ENCODE data around the gene RPA1.
"Not testable (repeated sequence)": the region's sequence is repeated elsewhere in the genome, so short reads cannot be mapped to it uniquely, and the experiment has no call there.

Gene RPA1

DNA sequence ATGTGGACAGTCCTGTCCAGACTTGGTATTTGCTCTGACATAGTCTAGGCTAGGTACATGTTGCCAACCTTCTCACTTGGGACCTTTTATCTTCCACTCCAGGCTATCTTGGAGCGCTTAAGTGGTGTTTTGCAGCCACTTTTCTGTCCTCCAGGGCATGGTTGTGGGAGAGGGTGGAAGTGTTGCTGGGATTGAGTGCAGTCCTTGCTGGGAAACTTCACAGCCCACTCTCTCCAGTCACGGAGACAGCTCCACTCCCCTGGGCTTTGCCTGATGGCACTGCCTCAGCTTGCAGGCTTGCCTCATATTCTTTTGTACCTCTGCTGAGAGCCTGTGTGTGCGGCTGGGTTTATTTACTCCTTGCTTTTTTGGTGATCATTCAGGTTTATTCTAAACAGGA lies 17.4 kb downstream of the RPA1 start:
- H3K9ac ChIP-seq (ENCODE audit: low read depth, low read length), result no peak overlapping the region
- H3K36me3 ChIP-seq (ENCODE audit: insufficient read depth, low read length), result peaks cover 9% of the 10 kb centered on the region
- no peaks in the 10 kb centered on the region for H3K4me1 ChIP-seq (ENCODE audit: insufficient read depth, low read length)
- H3K9me3 ChIP-seq (ENCODE audit: control insufficient read depth, insufficient read depth, low read length), result no peaks in the 10 kb centered on the region

GRCh38 chr17:1852327-1852726 lies 22.5 kb downstream of the RPA1 start:
- H3K9me3 ChIP-seq (ENCODE audit: control insufficient read depth, insufficient read depth, low read length), result no peaks in the 10 kb centered on the region
- no peaks in the 10 kb centered on the region for H3K4me1 ChIP-seq (ENCODE audit: insufficient read depth, low read length)
- H3K9ac ChIP-seq (ENCODE audit: low read depth, low read length), result no peak overlapping the region
- peaks cover 18% of the 10 kb centered on the region for H3K36me3 ChIP-seq (ENCODE audit: insufficient read depth, low read length)

DNA sequence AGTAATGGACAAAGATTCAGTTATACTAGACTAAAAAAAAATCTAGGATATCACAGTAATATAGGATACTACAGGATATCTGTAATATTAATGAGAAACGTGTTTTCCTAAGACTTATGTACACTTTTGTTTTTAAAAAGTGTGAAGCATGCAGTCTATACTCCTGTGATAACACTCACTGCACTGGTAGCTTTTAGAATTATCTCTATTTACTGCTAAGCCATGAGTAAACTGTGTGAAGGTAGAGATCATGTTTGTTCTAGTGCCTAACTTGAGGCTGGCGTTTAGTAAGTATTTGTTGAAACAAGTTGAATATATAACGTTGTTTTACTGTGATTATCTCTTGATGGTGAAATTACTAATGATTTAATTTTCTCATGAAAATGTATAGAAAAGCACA lies 23.9 kb downstream of the RPA1 start:
- Histone ChIP-seq H3K36me3 (ENCODE audit: insufficient read depth, low read length) (peaks cover 18% of the 10 kb centered on the region), H3K9ac (ENCODE audit: low read depth, low read length) (no peak overlapping the region), H3K4me1 (ENCODE audit: insufficient read depth, low read length) (no peaks in the 10 kb centered on the region), H3K9me3 (ENCODE audit: control insufficient read depth, insufficient read depth, low read length) (no peaks in the 10 kb centered on the region)

DNA sequence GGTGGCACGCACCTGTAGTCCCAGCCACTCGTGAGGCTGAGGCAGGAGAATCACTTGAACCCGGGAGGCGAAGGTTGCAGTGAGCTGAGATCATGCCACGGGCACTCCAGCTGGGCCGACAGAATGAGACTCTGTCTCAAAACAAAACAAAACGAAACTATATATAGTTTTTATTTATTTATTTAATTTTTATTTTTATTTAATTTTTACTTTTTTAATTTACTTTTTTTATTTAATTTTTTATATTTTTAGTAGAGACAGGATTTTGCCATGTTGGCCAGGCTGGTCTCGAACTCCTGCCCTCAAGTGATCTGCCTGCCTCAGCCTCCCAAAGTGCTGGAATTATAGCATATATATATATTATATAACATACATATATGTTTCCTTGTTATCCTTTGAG lies 26.7 kb downstream of the RPA1 start:
- H3K36me3 ChIP-seq (ENCODE audit: insufficient read depth, low read length), result peaks cover 15% of the 10 kb centered on the region
- not testable (repeated sequence) for H3K4me1 ChIP-seq (ENCODE audit: insufficient read depth, low read length)

GRCh38 chr17:1860978-1861377 lies 31.2 kb downstream of the RPA1 start:
- Histone ChIP-seq H3K9me3 (ENCODE audit: control insufficient read depth, insufficient read depth, low read length) (no peaks in the 10 kb centered on the region), H3K4me1 (ENCODE audit: insufficient read depth, low read length) (no peaks in the 10 kb centered on the region), H3K9ac (ENCODE audit: low read depth, low read length) (no peak overlapping the region), H3K36me3 (ENCODE audit: insufficient read depth, low read length) (no peaks in the 10 kb centered on the region)

More for the DNA sequence above, 26.7 kb downstream of the RPA1 start:
- H3K9ac ChIP-seq (ENCODE audit: low read depth, low read length); H3K9me3 ChIP-seq (ENCODE audit: control insufficient read depth, insufficient read depth, low read length): not testable (repeated sequence)

DNA sequence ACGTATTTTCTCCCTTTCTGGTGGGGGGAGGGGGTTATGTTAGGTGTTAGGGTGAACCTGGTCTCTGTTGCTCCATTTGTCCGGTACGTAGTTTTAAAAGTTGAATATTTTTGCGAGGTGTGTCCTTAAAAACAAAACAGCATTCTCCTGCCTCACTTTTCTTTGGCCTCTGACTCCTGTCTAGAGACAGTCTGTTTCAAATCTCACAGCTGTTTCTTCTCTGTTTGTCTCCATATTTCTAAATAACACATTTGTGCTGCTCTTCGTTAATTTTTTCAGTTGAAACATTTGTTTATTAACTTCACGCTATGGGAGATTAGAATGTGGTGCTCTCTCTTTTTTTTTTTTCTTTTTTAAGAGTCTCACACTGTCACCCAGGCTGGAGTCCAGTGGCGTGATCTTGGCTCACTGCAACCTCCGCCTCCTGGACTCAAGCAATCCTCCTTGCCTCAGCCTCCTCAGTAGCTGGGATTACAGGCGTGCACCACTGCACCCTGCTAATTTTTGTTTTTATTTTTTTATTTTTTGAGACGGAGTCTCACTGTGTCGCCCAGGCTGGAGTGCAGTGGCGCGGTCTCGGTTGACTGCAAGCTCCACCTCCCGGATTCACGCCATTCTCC lies 31.7 kb downstream of the RPA1 start:
- no peak overlapping the region for H3K9ac ChIP-seq (ENCODE audit: low read depth, low read length)
- H3K9me3 ChIP-seq (ENCODE audit: control insufficient read depth, insufficient read depth, low read length), result no peaks in the 10 kb centered on the region
- no peaks in the 10 kb centered on the region for H3K36me3 ChIP-seq (ENCODE audit: insufficient read depth, low read length)
- H3K4me1 ChIP-seq (ENCODE audit: insufficient read depth, low read length), result no peaks in the 10 kb centered on the region

GRCh38 chr17:1865252-1866037 lies 35.6 kb downstream of the RPA1 start:
- H3K9me3 ChIP-seq (ENCODE audit: control insufficient read depth, insufficient read depth, low read length), result no peaks in the 10 kb centered on the region
- H3K36me3 ChIP-seq (ENCODE audit: insufficient read depth, low read length), result no peaks in the 10 kb centered on the region
- H3K4me1 ChIP-seq (ENCODE audit: insufficient read depth, low read length), result no peaks in the 10 kb centered on the region
- no peak overlapping the region for H3K9ac ChIP-seq (ENCODE audit: low read depth, low read length)

GRCh38 chr17:1867307-1867706 lies 37.5 kb downstream of the RPA1 start:
- H3K36me3 ChIP-seq (ENCODE audit: insufficient read depth, low read length), result no peaks in the 10 kb centered on the region
- no peak overlapping the region for H3K9ac ChIP-seq (ENCODE audit: low read depth, low read length)
- no peaks in the 10 kb centered on the region for H3K9me3 ChIP-seq (ENCODE audit: control insufficient read depth, insufficient read depth, low read length)
- no peaks in the 10 kb centered on the region for H3K4me1 ChIP-seq (ENCODE audit: insufficient read depth, low read length)

GRCh38 chr17:1868090-1868489 lies 38.3 kb downstream of the RPA1 start:
- no peaks in the 10 kb centered on the region for H3K9me3 ChIP-seq (ENCODE audit: control insufficient read depth, insufficient read depth, low read length)
- no peak overlapping the region for H3K9ac ChIP-seq (ENCODE audit: low read depth, low read length)
- no peaks in the 10 kb centered on the region for H3K36me3 ChIP-seq (ENCODE audit: insufficient read depth, low read length)
- H3K4me1 ChIP-seq (ENCODE audit: insufficient read depth, low read length), result no peaks in the 10 kb centered on the region

DNA sequence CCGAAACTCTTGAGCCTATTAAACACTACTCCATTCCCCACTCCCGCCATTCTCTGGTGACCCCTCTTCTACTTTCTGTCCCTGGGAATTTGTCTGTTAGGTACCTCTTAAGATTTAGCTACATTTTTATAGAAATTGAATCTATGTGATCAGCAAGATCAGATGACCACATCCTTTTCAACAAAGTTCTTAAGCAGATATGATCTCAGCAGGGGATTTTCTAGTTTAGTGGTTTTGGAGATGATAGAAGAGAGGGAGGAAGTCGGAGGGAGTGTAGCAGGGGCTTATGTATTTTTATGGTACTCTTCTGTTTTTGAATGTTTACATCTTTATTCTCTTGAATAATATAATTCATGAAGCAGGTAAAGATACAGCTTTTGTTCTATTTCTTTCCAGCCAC lies 40.8 kb downstream of the RPA1 start:
- no peaks in the 10 kb centered on the region for H3K4me1 ChIP-seq (ENCODE audit: insufficient read depth, low read length)
- no peaks in the 10 kb centered on the region for H3K9me3 ChIP-seq (ENCODE audit: control insufficient read depth, insufficient read depth, low read length)
- H3K9ac ChIP-seq (ENCODE audit: low read depth, low read length), result no peak overlapping the region
- H3K36me3 ChIP-seq (ENCODE audit: insufficient read depth, low read length), result peaks cover 5% of the 10 kb centered on the region; the same call in 1 of the 2 replicates

DNA sequence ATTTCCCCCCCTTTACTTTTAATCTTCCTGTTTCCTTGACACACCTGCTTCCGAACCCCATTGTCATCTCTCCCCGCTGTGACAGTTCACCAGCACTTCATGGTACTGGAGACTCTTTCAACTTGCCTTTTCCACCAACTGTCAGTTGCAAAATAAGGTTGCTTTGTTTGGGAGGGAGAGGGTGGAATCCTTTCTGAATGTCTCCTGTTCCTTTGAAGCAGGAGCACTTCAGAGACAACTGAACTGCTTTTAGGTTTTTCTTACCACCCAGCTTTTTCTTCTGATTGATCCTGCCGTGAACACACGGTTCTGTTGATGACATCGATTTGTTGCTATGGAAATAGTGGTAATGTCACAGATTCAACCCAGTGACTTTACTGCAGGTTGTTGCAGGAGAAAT lies 42.0 kb downstream of the RPA1 start:
- Histone ChIP-seq H3K9me3 (ENCODE audit: control insufficient read depth, insufficient read depth, low read length) (no peaks in the 10 kb centered on the region), H3K36me3 (ENCODE audit: insufficient read depth, low read length) (peaks cover 5% of the 10 kb centered on the region; the same call in 1 of the 2 replicates), H3K4me1 (ENCODE audit: insufficient read depth, low read length) (no peaks in the 10 kb centered on the region), H3K9ac (ENCODE audit: low read depth, low read length) (no peak overlapping the region)

DNA sequence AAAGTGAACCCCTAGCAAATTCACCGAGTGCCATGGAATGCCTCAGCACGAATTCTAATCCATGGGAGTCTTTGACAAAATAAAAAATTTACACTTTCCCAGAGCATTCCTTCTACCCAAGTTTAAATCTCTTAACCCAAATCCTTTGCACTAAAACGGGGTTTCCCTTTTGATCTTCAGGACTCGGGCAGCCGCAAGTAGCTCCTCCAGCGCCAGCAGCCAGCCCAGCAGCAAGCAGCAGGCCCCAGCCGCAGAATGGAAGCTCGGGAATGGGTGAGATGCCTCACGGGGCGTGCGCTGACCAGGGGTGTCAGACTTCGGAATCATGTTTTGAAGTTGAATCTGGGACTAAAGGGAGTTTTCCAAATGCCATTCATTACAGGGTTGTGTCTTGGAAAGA lies 42.4 kb downstream of the RPA1 start:
- no peaks in the 10 kb centered on the region for H3K4me1 ChIP-seq (ENCODE audit: insufficient read depth, low read length)
- H3K9me3 ChIP-seq (ENCODE audit: control insufficient read depth, insufficient read depth, low read length), result no peaks in the 10 kb centered on the region
- H3K9ac ChIP-seq (ENCODE audit: low read depth, low read length), result no peak overlapping the region
- peaks cover 10% of the 10 kb centered on the region for H3K36me3 ChIP-seq (ENCODE audit: insufficient read depth, low read length)

- peaks cover 16% of the 10 kb centered on the region for H3K36me3 ChIP-seq (ENCODE audit: insufficient read depth, low read length)
- H3K9ac ChIP-seq (ENCODE audit: low read depth, low read length), result no peak overlapping the region
- no peaks in the 10 kb centered on the region for H3K4me1 ChIP-seq (ENCODE audit: insufficient read depth, low read length)
These were observed 43.2 kb downstream of the RPA1 start for GRCh38 chr17:1872976-1873375.

GRCh38 chr17:1873418-1873817 lies 43.6 kb downstream of the RPA1 start:
- Histone ChIP-seq H3K9ac (ENCODE audit: low read depth, low read length) (no peak overlapping the region), H3K4me1 (ENCODE audit: insufficient read depth, low read length) (no peaks in the 10 kb centered on the region), H3K9me3 (ENCODE audit: control insufficient read depth, insufficient read depth, low read length) (no peaks in the 10 kb centered on the region), H3K36me3 (ENCODE audit: insufficient read depth, low read length) (peaks cover 16% of the 10 kb centered on the region)

More at GRCh38 chr17:1872976-1873375, 43.2 kb downstream of the RPA1 start:
- no peaks in the 10 kb centered on the region for H3K9me3 ChIP-seq (ENCODE audit: control insufficient read depth, insufficient read depth, low read length)

GRCh38 chr17:1875597-1875996 lies 45.8 kb downstream of the RPA1 start:
- Histone ChIP-seq H3K4me1 (ENCODE audit: insufficient read depth, low read length) (no peaks in the 10 kb centered on the region), H3K9ac (ENCODE audit: low read depth, low read length) (no peak overlapping the region), H3K9me3 (ENCODE audit: control insufficient read depth, insufficient read depth, low read length) (no peaks in the 10 kb centered on the region), H3K36me3 (ENCODE audit: insufficient read depth, low read length) (peaks cover 22% of the 10 kb centered on the region)
